HepG2 (cell line): ENCODE measurements around the gene TEX13B. TPM values are rescaled to one million over a fixed set of nuclear protein-coding genes. Genes with fewer than 3 reads are reported as not detected.

Experiments used
- ATAC-seq: fragments of 200-7000 bp; cut with Tn5 transposase; 3 replicates; pipeline ENCODE4 v1.9.1; 2020; ENCODE audit warnings: mild to moderate bottlenecking, moderate library complexity
- BruUV-seq: library from RNA; stranded (reverse); fragments of 400-500 nt; replicated peaks from 2 replicates; lab custom pipeline; 2021; lab: Mats Ljungman, UMichigan
- CTCF ChIA-PET: fragments of 300-600 bp; formaldehyde crosslinking; extraction: SDS; loops from one replicate; lab custom pipeline; 2021; ENCODE audit warnings: low total read pairs, inconsistent platforms, low intra/inter-chr PET ratio; lab: Yijun Ruan, JAX
- POLR2A ChIA-PET: fragments of 350-600 bp; sonication (Branson Sonifier 250); formaldehyde crosslinking; loops from one replicate; lab custom pipeline; 2020; ENCODE audit warnings: antibody characterized with exemption, inconsistent platforms; lab: Yijun Ruan, JAX
- DNase-seq: peaks from one replicate; pipeline ENCODE4 v3.0.0-alpha.2; 2015; ENCODE audit warnings: low spot score
- FAIRE-seq: peaks from 3 replicates; lab custom pipeline; 2011; peaks lifted over from hg19 to GRCh38; lab: Jason Lieb, UNC
- H2AFZ ChIP-seq: one replicate; pipeline ENCODE4 v1.6.1; 2011; ENCODE audit warnings: low read length, inconsistent platforms
- H3K27ac ChIP-seq: fragments of 300-600 bp; 3 replicates; pipeline ENCODE4 v1.8.0; 2011; ENCODE audit warnings: mixed run types, mild to moderate bottlenecking, mixed read lengths, low read length, inconsistent platforms; ENCODE audit not compliant: insufficient read depth; ENCODE audit errors: extremely low read length
- H3K27me3 ChIP-seq, 2 experiments: fragments of 200-600 bp in 1 of 2; 2 replicates in 1 of 2; 3 replicates in 1 of 2; pipeline versions ENCODE4 v1.6.0 to v1.8.0; 2011; ENCODE audit warnings: low read length in 2 of 2, mild to moderate bottlenecking in 2 of 2, moderate library complexity in 2 of 2, inconsistent platforms in 1 of 2; ENCODE audit not compliant: insufficient read depth in 2 of 2, control insufficient read depth in 1 of 2
- H3K36me3 ChIP-seq, 2 experiments: fragments of 200-600 bp in 1 of 2; replicated peaks in 1 of 2; 2 replicates in 1 of 2; 3 replicates in 1 of 2; pipeline versions ENCODE4 v1.5.1 to v1.8.0; 2011; ENCODE audit warnings: low read length in 2 of 2, inconsistent platforms in 1 of 2; ENCODE audit not compliant: insufficient read depth in 2 of 2, control insufficient read depth in 1 of 2
- H3K4me1 ChIP-seq: 2 replicates; pipeline ENCODE4 v1.5.1; 2012; ENCODE audit warnings: low read length, inconsistent platforms; ENCODE audit not compliant: insufficient read depth
- H3K4me2 ChIP-seq: 2 replicates; pipeline ENCODE4 v1.6.0; 2011; ENCODE audit warnings: low read depth, low read length, inconsistent platforms
- H3K4me3 ChIP-seq, 3 experiments: fragments of 200-600 bp in 1 of 3; sonication (generic), shearing (Covaris generic) in 1 of 3; replicated peaks in 1 of 3; 2 replicates each; pipeline ENCODE4 v1.5.1; 2011 to 2016; ENCODE audit warnings: low read length in 3 of 3, inconsistent platforms in 2 of 3, low read depth in 2 of 3, mild to moderate bottlenecking in 2 of 3, control low read depth in 1 of 3, mixed read lengths in 1 of 3; ENCODE audit not compliant: insufficient read depth in 1 of 3
- H3K79me2 ChIP-seq: one replicate; pipeline ENCODE4 v1.6.1; 2011; ENCODE audit warnings: low read length, inconsistent platforms; ENCODE audit not compliant: insufficient read depth
- H3K9ac ChIP-seq: 2 replicates; pipeline ENCODE4 v1.6.0; 2011; ENCODE audit warnings: mild to moderate bottlenecking, low read depth, low read length, inconsistent platforms; ENCODE audit not compliant: insufficient read depth
- H3K9me3 ChIP-seq: 2 replicates; pipeline ENCODE4 v1.5.1; 2012; ENCODE audit warnings: mild to moderate bottlenecking, low read length
- H4K20me1 ChIP-seq: 2 replicates; pipeline ENCODE4 v1.6.0; 2011; ENCODE audit warnings: inconsistent platforms, mild to moderate bottlenecking, low read length, moderate library complexity; ENCODE audit not compliant: insufficient read depth
- DNMT1 ChIP-seq: sonication (generic); formaldehyde crosslinking; IDR thresholded peaks from 2 replicates; pipeline ENCODE4 v1.5.1; 2020; ENCODE audit warnings: mild to moderate bottlenecking, missing genetic modification reagents
- EZH2 ChIP-seq: conservative IDR thresholded peaks from 2 replicates; pipeline ENCODE4 v1.6.1; 2012; ENCODE audit warnings: mild to moderate bottlenecking, low read depth, low read length, moderate library complexity
- KAT2B ChIP-seq: fragments of 150-350 bp; IDR thresholded peaks from 2 replicates; pipeline ENCODE4 v1.6.1; 2014; ENCODE audit warnings: low read depth, low read length, borderline replicate concordance
- KLF12 ChIP-seq: sonication (generic); formaldehyde crosslinking; IDR thresholded peaks from 2 replicates; pipeline ENCODE4 v1.4.0; 2020; ENCODE audit warnings: missing genetic modification reagents, borderline replicate concordance
- TARDBP ChIP-seq: sonication (generic); formaldehyde crosslinking; IDR thresholded peaks from 2 replicates; pipeline ENCODE4 v1.8.0; 2022; ENCODE audit warnings: mild to moderate bottlenecking, missing genetic modification reagents
- U2AF2 ChIP-seq: fragments of 200-400 bp; formaldehyde crosslinking; IDR thresholded peaks from 2 replicates; pipeline ENCODE4 v1.6.1; 2017; ENCODE audit warnings: low read depth, mild to moderate bottlenecking, low read length
- ZMAT3 ChIP-seq: sonication (generic); formaldehyde crosslinking; conservative IDR thresholded peaks from 2 replicates; pipeline ENCODE4 v1.7.0; 2021; ENCODE audit warnings: missing genetic modification reagents
- ZNF484 ChIP-seq: sonication (generic); formaldehyde crosslinking; IDR thresholded peaks from 2 replicates; pipeline ENCODE4 v1.5.1; 2020; ENCODE audit warnings: mild to moderate bottlenecking, low read depth, missing genetic modification reagents, borderline replicate concordance
- ZNF549 ChIP-seq: sonication (generic); formaldehyde crosslinking; IDR thresholded peaks from 2 replicates; pipeline ENCODE4 v1.5.0; 2020; ENCODE audit warnings: missing genetic modification reagents
- ZNF703 ChIP-seq: sonication (generic); formaldehyde crosslinking; IDR thresholded peaks from 2 replicates; pipeline ENCODE4 v1.5.1; 2020; ENCODE audit warnings: missing genetic modification reagents, mild to moderate bottlenecking, moderate library complexity, borderline replicate concordance
- ZNF724P ChIP-seq: sonication (generic); formaldehyde crosslinking; IDR thresholded peaks from 2 replicates; pipeline ENCODE4 v1.8.0; 2022; ENCODE audit warnings: missing genetic modification reagents, borderline replicate concordance
- ZNF790 ChIP-seq: sonication (generic); formaldehyde crosslinking; IDR thresholded peaks from 2 replicates; pipeline ENCODE4 v1.8.0; 2022; ENCODE audit warnings: missing genetic modification reagents, mild to moderate bottlenecking, borderline replicate concordance
- WGBS: methylation state at CpG from one replicate; pipeline ENCODE4 v1.1.6; 2017; ENCODE audit warnings: low lambda C conversion rate; 5-methylcytosine and 5-hydroxymethylcytosine counted together
- in situ Hi-C: cut with HindIII; loops from 2 replicates; pipeline ENCODE4 v1.10.0; 2017; ENCODE audit warnings: low pct_unique_long_range_greater_than_20kb; ENCODE audit not compliant: extremely low pct_ligation_motif_present
- intact Hi-C: fragments of 100-400 bp; cut with micrococcal nuclease; formaldehyde crosslinking; loops from one replicate; pipeline ENCODE4 v1.10.0; 2022; ENCODE audit not compliant: unreplicated experiment
- polyA plus RNA-seq, 8 experiments: library from polyadenylated mRNA; depleted of rRNA in 3 of 8; stranded (reverse) in 7 of 8; unstranded in 1 of 8; fragments of >200 nt; fragmentation: Illumina TruSeq in 4 of 8; extraction: Trizol in 4 of 8; gene quantifications; 2 replicates each; pipeline versions ENCODE4 v1.2.1 to v1.2.3, GENCODE V29; 2011 to 2016; ENCODE audit warnings: low read depth in 4 of 8, missing spikeins in 1 of 8, mixed read lengths in 1 of 8; ENCODE audit not compliant: insufficient read depth in 1 of 8
- total RNA-seq, 5 experiments: library from RNA; depleted of rRNA; stranded (reverse); fragments of >200 nt; fragmentation: Illumina TruSeq; extraction: Trizol; gene quantifications; 2 replicates each; pipeline ENCODE4 v1.2.3, GENCODE V29; 2016; ENCODE audit warnings: low read depth in 1 of 5
- TF ChIP-seq, protein P1 (sequence below): sonication (generic); formaldehyde crosslinking; IDR thresholded peaks from 2 replicates; pipeline ENCODE4 v1.5.1; 2020; ENCODE audit warnings: mild to moderate bottlenecking, missing genetic modification reagents, moderate library complexity

Gene TEX13B
- total and polyA plus RNA-seq, 2 of the 13 experiments (the other 11 are each of a cell fraction or from before 2014, with no cell fraction given), result not detected

DNA sequence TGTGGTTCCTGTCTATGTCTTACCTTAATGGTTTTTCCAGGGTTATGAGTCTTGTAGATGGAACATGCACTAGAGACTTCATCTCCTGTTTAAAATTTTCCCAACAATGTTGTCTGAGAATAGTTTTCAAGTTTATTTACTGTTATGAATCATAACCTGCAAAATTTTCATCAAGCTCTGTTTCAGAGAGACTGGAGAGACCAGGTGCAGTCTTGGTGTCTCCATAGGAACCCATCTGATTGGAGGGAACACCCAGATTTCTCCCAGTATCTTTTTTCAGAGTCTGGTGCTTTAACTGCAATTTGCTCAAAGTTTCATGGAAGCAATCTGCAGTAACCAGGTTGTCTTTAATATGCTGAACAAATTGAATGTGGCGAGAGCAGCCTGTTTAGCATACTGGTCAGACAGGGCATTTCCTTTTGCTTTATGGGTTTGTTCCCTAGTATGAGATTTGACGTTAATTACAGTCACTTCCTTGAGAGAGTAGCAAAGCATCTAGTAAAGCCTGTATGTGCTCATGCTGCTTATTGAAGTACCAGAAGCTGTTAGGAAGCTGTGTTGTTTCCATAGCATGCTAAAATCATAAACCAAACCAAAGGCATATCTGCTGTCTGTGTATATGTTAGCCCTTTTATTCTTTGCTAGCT, 43.9 kb upstream of the TEX13B start:
- intact Hi-C loops, result no loop called here
- ChIA-PET POLR2A (no interaction called here), CTCF (no interaction called here)
- no peak for ATAC-seq
- no TSS peak for BruUV-seq
- no peak overlapping the region for H3K27ac ChIP-seq
- peak; percentile 18 for FAIRE-seq
- no peaks in the 10 kb centered on the region for H4K20me1 ChIP-seq
- 33% methylated on average over 1 of the region's 2 CpGs for WGBS
- in situ Hi-C loops, result no loop called here
- no peak overlapping the region for H2AFZ ChIP-seq
- H3K9ac ChIP-seq, result no peak overlapping the region
- no peak for TF ChIP-seq EZH2
- no peak for TF ChIP-seq ZNF549
- TF ChIP-seq TARDBP (CRISPR knock-in tag), result no peak
- no peak for TF ChIP-seq ZMAT3
- TF ChIP-seq, protein P1, sequence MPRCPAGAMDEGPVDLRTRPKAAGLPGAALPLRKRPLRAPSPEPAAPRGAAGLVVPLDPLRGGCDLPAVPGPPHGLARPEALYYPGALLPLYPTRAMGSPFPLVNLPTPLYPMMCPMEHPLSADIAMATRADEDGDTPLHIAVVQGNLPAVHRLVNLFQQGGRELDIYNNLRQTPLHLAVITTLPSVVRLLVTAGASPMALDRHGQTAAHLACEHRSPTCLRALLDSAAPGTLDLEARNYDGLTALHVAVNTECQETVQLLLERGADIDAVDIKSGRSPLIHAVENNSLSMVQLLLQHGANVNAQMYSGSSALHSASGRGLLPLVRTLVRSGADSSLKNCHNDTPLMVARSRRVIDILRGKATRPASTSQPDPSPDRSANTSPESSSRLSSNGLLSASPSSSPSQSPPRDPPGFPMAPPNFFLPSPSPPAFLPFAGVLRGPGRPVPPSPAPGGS (CRISPR knock-in tag), result no peak
- no peak for TF ChIP-seq ZNF790
- no peak for TF ChIP-seq ZNF703 (CRISPR knock-in tag)
- TF ChIP-seq KAT2B, result no peak
- TF ChIP-seq KLF12 (CRISPR knock-in tag), result no peak
- no peak for TF ChIP-seq ZNF724P (CRISPR knock-in tag)
- TF ChIP-seq ZNF484 (CRISPR knock-in tag), result no peak
- no peak for TF ChIP-seq U2AF2
- no peak for TF ChIP-seq DNMT1 (CRISPR knock-in tag)
- no peaks in the 10 kb centered on the region for H3K9me3 ChIP-seq
- no peaks in the 10 kb centered on the region for H3K79me2 ChIP-seq
- no peak for DNase-seq
- no peak overlapping the region for H3K4me2 ChIP-seq
- no peak overlapping the region for H3K4me3 ChIP-seq
- H3K4me1 ChIP-seq, result no peaks in the 10 kb centered on the region
- H3K27me3 ChIP-seq, result no peaks in the 10 kb centered on the region
- H3K36me3 ChIP-seq, result no peaks in the 10 kb centered on the region
